ENCODE data around the gene COL7A1.

COL7A1 gene

DNA sequence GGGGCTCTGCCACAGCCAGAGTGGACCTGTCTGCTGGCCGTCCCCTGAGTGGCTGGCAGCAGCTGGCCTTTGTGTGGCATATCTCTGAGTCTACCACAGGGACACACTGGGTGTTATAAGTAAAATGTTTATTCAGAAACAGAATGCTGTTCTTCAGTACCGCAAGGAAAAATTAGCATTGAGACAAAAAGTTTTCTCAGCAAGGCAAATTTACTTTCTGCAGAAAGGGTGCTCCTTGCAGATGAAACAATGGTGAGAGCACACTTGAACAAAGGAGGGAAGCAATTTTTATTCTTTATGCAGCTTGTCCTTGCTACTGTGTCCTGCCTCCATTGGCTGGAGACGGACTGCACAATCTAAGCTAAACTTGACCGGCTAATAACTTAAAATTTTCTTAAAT, 22.4 kb upstream of the COL7A1 start:
- DNase-seq = no peak

GRCh38 chr3:48614044-48614443, 18.9 kb upstream of the COL7A1 start:
- DNase-seq = no peak

- no peak for DNase-seq
These were observed 17.2 kb upstream of the COL7A1 start for GRCh38 chr3:48612309-48612708.

- DNase-seq = peak; percentile 55
These were observed 14.2 kb upstream of the COL7A1 start, which contains the start of gene UQCRC1 for GRCh38 chr3:48609088-48610005. TSS of gene UQCRC1 (minus strand) at chr3:48609646. CDS start at chr3:48609620, 26 bp downstream.

DNA sequence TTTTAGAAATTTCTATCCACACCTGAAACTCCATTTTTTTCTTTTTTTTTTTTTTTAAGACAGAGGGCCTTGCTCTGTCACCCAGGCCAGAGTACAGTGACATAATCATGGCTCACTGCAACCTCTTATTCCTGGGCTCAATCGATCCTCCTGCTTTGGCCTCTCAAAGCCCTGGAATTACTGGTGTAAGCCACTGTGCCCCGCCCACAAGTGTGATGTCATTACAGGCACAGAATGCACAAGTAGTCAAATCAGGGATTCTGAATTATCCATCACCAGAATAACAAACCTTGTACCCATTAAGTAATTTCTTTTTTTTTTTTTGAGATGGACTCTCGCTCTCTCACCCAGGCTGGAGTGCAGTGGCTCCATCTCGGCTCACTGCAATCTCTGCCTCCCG, 12.4 kb upstream of the COL7A1 start:
- DNase-seq = no peak

GRCh38 chr3:48601622-48601994, 6.5 kb upstream of the COL7A1 start:
- DNase-seq = no peak

DNA sequence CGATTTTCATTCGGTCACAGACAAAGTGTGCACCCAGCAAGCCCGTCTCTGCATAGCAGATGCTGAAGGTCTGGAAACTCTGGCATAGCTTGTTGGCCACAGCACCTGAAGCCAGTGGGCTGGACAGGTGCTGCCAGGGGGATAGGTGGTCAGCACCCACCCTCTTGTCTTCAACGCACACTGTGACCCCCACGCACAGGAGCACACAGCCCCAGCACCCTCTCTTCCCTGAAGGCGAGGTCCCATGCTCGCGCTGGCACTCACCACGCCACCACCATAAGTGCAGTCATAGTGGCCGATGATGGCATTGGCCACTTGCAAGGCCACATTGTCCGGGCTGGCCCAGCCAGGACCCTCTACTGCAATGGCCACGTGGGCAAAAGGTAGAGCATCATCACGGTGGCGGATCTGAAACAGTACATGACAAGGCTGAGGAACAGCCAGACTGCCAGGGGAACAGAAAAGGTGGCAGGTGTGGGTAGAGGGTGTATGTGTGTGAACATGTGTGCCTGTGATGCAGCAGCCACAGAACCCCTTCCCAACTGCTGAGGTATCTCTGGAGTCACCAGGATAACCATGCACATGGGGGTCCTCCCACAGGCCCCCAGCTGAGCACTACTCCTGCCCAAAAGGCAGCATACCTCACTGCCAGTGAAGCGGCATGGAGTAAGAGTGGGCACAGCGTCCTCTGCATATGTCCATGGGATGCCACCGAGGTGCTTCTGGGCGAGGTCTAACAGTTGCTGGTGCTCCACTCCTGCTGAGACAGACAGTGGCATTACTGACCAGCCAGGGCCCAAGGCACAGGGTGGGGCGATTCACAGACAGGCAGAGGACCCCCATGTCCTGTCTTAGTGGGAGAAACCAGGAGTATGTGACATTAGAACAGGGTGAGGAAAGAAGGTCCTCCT, 5.8 kb upstream of the COL7A1 start:
- DNase-seq = no peak

DNA sequence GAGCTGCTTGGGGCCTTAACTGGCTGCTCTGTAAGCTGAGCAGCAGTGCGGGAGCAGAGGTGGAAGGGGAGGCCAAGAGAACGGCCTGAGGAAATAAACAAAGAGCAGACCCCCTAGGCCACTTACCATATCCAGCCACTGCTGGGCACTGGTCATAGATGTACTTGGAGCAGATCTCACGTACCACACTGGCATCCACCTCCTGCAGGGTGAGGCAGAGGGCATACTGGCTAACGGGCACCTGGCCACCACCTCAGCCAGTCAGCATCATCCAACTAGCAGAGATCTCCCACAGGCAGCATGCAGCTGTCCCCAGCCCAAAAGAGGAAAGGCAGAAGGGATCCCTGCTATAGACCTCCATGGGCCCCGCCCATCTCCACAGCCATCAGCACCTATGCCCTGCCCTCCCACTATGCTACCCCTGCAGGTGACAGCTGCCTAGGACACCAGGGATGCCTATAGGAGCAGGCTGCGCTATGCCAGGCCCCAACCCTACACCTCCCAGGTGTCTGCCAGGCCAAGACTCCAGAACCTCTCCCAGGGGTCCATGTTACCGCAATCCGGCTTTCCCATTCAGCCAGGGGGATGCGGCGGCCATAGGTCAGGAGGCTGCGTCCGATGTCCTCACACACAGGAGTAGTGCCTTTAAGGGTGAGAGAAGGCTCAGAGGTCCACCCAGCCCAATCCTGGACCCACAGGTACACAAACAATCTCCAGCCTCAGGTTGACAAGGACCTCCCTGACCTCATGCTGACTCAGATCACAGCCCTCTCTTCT, 4.6 kb upstream of the COL7A1 start:
- DNase-seq = no peak

DNA sequence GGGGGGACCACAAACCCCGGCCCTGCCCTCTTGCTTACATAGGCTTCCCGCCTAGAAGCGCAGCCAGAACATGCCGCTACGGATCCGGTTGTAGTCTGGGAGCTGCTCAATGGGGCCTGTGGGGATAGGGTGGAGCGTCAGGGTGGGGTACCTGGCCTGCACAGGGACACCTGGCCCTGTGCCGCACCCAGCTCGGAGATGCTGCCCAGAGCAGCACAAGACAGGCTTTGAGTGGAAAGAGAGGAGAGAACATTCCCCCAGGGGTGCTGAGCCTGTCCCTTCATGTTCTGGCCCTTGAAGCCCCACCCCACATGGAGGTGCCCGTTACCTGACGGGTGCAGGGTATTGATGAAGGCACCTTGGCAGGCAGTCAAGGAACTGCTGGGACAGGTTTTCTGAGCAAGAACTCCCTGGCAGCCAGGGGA, 4.0 kb upstream of the COL7A1 start:
- DNase-seq = no peak

GRCh38 chr3:48598323-48599076, 3.4 kb upstream of the COL7A1 start:
- DNase-seq = no peak

DNA sequence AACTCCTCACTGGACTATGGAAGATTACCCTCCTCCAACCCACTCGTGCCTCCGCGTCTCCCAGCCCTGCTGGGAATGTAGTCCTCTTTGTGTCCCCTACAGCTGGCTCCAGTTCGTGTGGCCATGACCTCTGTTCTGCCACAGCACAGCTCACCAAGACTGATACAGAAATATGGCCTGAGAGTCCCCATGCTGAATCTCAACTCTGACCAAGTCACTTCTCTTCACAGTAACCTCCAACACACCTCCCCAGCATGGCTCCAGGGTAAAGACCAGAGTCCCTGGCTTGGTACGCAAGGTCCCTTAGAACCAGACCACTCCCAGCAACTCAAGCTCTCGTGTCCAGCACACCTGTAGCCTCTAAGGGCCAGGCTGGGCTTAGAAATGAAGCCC, 2.3 kb upstream of the COL7A1 start:
- no peak for DNase-seq

DNA sequence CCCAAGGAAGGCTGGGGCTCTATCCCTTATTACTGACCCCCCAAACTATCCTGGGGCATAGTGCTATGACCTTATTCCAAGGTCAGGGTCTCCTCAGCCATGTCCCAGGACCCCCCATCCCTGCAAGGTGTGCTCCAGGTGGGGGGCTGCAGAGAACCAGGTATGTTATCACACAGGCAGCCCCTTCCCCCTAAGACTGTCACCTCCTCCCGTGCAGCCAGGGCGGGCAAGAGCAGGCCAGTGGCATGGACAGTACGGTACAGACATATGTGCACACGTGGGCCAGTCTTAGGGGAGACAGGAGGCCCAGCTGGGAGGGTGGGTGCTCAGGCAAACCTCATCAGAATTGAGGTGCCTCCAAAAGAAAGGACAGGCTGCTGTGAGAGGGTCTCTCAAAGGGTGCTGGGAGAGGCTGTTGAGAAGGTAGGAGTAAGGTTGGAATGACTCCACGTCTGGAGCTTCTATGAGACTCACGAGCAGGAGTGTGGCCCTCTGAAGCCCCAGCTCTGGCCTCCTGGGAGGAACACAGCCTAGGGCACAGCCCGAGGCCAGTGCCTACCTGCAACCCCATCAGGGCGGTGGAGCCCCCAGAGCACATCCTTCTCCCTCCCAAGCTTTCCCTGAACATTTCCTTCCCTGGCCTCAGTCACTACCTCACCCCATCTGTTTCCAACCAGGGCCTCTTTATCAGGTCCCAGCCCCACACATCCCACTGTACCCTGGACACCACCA, 1.7 kb upstream of the COL7A1 start:
- DNase-seq = no peak

DNA sequence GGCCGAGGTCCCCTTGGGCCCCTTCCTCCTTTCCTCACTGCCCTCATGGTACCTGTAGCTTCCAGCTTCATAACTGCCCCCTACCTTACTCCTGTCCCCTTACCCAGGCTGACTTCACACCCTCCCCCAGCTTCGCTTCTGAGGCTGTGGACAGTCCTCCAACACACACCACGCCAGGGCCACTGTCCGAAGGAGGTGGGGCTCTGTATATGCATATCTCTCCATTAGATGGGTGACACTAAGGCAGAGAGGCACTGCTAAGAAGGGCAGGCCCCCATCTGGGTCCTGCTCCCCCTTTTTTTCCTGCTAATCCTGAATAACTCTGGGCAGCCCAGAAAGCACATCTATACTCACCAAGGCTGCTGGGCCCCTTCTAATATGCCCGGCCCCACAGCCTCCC, 1.0 kb upstream of the COL7A1 start:
- no peak for DNase-seq

DNA sequence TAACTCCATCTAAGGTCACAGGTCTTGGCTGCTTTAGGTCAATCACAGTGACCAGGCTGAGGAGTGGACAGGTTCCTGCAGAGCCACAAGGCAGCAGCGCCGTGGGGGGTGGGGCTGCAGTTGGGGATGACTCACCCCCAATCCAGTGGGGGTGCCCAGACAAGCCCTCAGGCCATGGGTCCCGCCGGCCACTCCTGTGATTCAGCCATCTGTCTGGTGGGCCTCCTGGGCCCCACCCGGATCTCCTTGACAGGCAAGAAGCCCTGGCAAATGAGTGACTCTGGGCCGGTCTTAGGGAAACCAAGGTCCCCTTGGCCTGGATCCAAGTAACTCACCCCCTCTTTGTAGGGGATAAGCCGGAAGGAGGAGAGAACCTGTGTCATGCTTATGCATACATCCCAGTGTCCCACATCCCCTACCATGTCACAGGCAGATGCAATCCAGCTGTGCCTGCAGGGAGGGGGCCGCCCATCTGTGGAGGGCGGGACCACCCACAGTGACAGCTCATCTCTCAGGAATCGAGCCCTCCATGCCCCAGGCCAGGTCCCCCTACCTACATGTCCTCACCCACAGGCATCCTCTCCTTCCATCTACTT, 495 bp upstream of the COL7A1 start:
- DNase-seq = no peak

GRCh38 chr3:48594417-48595049, 596 bp downstream of the COL7A1 start:
- DNase-seq = no peak

GRCh38 chr3:48593337-48593736, 1.8 kb downstream of the COL7A1 start:
- DNase-seq = no peak

DNA sequence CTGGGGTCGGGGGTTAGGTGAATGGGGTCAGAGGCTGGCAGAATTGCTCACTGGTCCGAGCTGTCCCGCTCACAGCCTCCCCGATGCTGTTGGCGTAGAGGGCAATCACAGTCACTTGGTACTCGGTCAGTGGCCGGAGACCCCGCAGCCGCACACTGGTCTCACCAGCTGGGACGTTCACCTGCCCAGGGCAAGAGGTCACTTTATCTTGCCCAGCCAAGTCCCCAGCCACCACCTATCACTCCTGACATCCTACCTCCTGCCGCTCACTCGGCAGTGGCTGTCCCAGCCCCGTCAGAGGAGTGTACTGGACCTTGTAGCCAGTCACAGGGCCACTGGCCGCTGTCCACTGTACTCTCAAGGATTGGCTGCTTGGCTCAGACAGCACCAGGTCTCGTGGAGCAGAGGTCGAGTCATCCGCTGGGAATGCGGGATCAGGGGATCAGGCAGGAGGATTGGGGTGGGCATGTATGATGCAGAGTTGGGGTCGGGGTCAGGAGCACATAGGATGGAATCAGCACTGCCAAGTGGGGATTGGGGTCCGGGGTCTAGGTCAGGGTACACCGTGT, 2.5 kb downstream of the COL7A1 start:
- DNase-seq = no peak

- no peak for DNase-seq
These were observed 3.1 kb downstream of the COL7A1 start for GRCh38 chr3:48591886-48592518.

DNA sequence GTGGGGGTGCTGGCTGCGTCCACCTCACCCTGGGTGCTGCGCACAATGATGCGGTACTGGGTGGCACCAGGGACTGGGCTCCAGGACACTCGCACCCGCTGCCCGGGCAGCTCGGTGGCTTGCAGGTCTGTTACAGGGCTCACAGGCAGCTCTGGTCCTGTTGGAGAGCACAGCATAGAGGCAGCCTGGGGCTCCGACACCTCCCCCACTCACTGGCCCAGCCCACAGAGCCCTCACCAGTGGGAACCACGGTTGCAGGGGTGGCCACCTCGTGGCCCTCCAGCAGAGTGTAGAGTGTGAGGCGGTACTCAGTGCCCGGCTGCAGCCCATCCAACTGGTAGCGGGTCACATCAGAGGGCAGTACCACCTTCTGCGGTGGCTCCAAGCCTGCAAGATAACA, 3.7 kb downstream of the COL7A1 start:
- DNase-seq = no peak

DNA sequence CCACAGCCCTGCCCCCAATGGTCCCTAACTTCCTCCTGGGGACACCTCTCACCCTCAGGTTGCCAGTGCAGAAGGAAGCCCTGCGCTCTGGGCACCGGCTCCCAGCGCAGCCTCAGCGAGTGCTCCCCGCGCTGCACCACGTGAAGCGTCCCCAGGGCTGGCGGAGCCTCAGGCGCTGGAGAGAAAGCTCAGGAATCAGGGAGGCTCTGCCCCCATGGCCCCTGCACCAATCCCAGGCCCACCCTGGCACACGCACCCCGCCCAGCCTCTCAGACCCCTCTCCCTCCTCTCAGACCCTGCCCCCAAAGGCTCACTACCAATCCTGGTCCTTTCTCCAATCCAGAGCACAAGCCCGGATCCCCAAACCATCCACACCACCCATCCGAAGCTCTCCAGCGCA, 6.9 kb downstream of the COL7A1 start:
- DNase-seq = peak; percentile 28

All from NCI-H1436 (cell line).